CD4-positive, alpha-beta T cell treated with Interleukin-21 for 1 hour (primary cell): ENCODE measurements around the gene TIMM9.
"Not testable (repeated sequence)": the region's sequence is repeated elsewhere in the genome, so short reads cannot be mapped to it uniquely, and the experiment has no call there.

Experiments
- DNase-seq: peaks from one replicate; pipeline ENCODE4 v3.0.0-alpha.2; 2020

TIMM9 gene

DNA sequence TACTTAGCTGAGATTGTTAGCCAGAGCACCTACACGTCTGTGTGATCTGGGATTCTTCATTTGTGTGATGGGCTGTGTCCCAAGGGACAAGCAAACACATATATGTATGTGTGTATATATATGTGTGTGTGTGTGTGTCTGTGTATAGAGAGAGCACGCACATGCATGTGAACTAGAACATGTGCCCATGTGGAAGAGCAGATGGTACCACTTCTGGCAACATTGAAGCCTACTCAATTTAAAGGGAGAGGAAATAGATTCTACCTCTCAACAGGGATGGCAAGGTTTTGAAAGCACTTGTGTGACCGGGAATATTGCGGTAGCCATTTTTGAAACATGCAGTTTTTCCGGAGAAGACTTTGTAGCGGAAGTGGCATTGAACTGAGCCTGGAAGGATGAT, 30.2 kb downstream of the TIMM9 start:
- DNase-seq, result no peak

DNA sequence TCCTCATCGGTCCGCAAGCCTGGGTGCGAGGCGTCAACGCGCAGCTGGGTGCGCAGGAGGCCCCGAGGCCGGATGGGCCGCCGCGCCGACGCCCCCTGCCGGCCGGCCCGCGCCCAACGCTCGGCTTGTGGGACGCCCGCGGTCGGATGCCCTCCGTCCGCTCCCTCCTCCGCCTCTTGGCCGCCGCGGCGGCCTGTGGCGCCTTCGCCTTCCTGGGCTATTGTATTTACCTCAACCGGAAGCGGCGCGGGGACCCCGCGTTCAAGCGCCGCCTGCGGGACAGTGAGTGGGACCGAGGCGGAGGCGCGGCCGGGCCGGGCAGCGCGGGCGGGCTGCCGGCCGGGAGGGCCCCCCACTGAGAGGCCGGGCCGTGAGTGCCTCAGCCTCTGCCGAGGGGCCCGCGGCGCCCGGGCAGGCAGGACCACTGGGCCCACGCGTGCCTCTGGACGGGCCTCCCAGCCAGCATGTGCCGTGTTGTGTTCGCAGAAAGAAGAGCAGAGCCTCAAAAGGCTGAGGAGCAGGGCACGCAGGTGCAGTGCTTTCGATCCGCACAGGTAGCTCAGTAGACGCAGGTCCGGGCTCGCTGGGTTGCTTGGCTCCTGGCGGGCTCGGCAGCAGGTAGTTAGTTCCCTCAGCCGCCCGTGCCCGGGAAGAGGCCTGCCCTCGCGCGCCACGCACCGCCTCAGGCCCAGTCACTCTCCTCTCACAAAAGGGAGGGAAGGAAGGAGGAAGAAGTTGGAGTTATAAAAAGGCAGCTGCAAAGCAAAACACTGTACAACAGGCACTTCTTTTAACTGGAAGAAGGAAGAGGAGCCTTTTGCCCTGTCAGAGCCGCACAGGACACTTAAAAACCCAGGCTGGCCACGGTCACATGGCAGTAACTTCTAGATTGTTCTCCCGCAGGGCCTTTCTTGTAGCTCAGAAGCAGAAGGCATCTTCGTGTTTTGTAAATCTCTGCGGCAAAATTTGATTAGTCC, 31.2 kb downstream of the TIMM9 start, which contains the start of gene TOMM20L:
Gene TOMM20L, plus strand, starts transcription at position 119 of the 977 bp plus-strand sequence. Its CDS starts 28 bp downstream, at position 147.
- peak; percentile 81 for DNase-seq

DNA sequence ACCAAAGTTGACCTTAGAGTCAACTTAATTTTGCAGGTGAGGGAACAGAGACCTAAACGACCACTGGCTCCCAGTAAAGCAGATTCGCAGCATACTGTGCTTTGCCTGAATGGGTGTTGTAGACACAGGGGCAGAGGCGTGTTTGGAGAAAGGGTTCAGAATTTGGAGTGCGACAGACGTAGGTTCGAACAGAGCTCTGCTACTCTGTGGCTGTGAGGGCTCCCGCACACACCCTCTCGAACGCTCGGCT, 31.8 kb downstream of the TIMM9 start:
- no peak for DNase-seq

DNA sequence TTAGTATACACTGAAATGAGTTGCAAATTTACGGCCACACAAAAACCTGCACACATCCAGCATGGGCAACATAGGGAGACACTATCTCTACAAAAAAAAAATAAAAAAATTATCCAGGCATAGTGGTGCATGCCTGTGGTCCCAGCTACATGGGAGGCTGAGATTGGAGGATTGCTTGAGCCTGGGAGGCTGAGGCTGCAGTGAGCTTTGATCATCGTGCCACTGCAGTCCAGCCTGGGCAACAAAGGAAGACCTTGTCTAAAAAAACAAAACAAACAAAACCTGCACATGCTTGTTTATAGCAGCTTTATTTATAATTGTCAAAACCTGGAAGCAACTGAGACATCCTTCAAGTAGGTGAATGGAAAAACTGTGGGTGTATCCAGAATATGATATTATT, 36.5 kb downstream of the TIMM9 start:
- DNase-seq, result no peak

DNA sequence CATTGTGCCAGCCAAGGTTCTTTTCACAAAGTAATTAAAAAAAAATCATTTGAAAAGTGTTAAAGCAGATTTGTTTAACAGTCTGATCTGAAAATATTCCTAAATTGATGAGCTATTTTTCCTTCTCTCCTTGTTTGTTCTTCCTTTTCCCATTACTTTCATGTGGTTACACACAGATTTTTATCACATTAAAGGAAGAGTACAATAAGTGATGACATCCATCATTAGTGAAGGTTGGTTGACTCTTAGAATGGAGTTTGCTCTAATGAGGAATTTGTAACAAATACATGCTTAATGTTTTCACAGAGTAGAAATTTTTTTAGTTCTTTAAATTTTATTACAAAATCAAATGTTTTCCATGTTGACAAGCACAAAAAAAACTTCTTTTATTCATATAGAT, 50.5 kb downstream of the TIMM9 start:
- DNase-seq, result no peak

DNA sequence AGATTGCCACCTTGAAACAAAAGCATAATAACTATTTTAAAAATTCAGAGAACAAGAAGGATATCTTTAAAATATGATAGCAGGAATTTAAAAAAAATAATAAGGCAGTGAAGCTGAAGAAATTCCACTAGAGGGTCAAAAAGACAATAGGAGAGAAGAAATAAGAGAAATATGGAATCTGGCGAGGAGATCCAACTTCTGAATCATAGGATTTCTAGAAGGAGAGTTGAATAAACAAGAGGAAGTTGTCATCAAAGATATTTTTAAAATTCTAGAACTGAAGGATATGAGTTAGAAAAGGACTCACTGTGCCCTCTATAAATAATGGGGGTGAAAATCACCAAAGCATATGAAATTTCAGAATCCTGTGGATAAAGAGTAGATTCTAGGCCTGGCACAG, 58.4 kb downstream of the TIMM9 start:
- no peak for DNase-seq

DNA sequence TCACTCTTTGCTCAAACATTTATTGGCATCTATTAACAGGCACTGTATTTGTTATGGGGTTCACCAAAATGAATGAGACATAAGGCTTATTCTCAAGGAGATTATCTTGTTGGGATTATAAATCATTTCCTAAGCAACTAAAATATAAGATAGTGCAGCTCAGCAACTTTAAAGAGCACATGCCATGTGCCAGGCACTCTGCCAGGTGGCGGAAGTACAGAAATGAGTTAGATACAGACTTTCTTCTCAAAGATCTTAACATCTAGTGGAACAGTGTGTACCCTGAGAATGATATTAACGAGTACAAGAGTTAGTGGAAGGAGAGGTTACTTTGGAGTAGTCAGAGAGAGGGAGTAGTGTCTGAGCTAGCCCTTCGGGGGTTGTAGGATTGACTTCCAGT, 60.0 kb downstream of the TIMM9 start:
- no peak for DNase-seq

DNA sequence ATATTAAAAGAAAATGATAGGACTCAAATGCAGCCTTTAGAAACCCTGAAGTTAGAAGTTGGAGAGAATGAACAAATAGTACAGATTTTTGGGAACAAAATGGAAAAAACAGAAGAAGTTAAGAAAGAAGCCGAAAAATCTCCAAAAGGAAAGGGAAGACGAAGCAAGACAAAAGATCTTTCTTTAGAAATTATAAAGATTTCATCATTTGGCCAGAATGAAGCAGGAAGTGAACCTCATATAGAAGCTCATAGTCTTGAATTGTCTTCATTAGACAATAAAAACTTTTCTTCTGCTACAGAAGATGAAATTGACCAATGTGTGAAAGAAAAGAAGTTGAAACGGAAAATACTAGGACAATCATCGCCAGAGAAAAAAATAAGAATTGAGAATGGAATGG, 63.0 kb downstream of the TIMM9 start:
- no peak for DNase-seq

DNA sequence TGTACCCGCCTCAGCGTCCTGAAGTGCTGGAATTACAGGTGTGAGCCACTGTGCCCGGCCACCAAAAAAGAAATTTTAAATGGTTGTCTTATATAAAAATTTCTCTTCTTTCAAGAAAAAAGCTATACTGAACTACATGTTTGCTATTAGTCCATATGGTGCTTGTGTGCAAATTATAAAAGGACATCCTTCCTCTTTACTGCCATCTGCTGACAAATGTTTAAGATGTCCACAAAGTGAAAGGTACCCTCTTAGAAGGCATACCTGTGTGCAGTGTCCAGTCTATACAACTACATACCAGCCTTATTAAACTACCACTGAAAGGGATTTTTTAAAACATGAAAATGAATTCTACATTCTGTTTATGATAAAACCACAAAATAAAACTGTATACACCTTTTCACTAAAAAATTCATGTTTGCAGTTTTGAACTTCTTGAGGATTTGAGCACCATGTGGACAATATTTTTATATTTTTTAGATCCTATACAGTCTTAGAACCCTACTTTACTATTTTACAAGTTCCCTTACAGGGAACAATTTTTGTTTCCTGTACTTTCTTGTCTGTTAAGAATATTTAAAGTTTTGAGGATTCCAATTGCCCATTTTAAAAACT, 64.4 kb downstream of the TIMM9 start:
- peak; percentile 54 for DNase-seq

DNA sequence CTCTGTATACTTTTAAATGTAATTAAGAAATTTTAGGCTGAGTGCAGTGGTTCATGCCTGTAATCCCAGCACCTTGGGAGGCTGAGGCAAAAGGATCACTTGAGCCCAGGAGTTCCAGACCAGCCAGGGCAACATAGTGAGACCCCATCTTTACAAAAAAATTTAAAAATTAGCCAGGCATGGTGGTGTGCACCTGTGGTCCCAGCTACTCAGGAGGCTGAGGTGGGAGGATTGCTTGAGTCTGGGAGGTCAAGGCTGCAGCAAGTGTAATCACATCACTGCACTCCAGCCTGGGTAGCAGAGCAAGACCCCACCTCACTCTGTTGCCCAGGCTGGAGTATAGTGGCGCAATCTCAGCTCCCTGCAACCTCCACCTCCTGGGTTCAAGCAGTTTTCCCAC, 65.1 kb downstream of the TIMM9 start:
- not testable (repeated sequence) for DNase-seq
